Neural cell (in vitro differentiated cells): Measurements from ENCODE around the gene MSANTD3.

Source experiments
- EP300 ChIP-seq: fragments of 450-650 bp; conservative IDR thresholded peaks from 2 replicates; pipeline ENCODE4 v1.6.1; 2014; ENCODE audit warnings: antibody characterized with exemption, mild to moderate bottlenecking, moderate library complexity; ENCODE audit not compliant: poor library complexity, severe bottlenecking
- EZH2 ChIP-seq: fragments of 200-600, 300-800 bp; shearing (Covaris generic), sonication (generic); IDR thresholded peaks from 2 replicates; pipeline ENCODE4 v1.6.1; 2014; ENCODE audit warnings: antibody characterized with exemption, low read length, borderline replicate concordance, mild to moderate bottlenecking; ENCODE audit not compliant: insufficient read depth, poor library complexity, severe bottlenecking
- MXI1 ChIP-seq: fragments of 450-650 bp; conservative IDR thresholded peaks from 2 replicates; pipeline ENCODE4 v1.6.1; 2014; ENCODE audit warnings: antibody characterized with exemption, mild to moderate bottlenecking; ENCODE audit not compliant: poor library complexity, severe bottlenecking
- POLR2AphosphoS5 ChIP-seq: IDR thresholded peaks from 2 replicates; pipeline ENCODE4 v1.6.1; 2012
- RAD21 ChIP-seq: fragments of 450-650 bp; conservative IDR thresholded peaks from 2 replicates; pipeline ENCODE4 v1.6.1; 2014; ENCODE audit warnings: antibody characterized with exemption, mild to moderate bottlenecking, moderate library complexity
- SMC3 ChIP-seq: fragments of 450-650 bp; conservative IDR thresholded peaks from 2 replicates; pipeline ENCODE4 v1.6.1; 2014; ENCODE audit warnings: antibody characterized with exemption, mild to moderate bottlenecking, moderate library complexity; ENCODE audit not compliant: poor library complexity
- TAF1 ChIP-seq: IDR thresholded peaks from 2 replicates; pipeline ENCODE4 v1.6.1; 2012; ENCODE audit warnings: low read depth
- TF ChIP-seq, protein P1 (sequence below): fragments of 450-650 bp; IDR thresholded peaks from 2 replicates; pipeline ENCODE4 v1.5.1; 2014; ENCODE audit warnings: antibody characterized with exemption, mild to moderate bottlenecking, moderate library complexity; ENCODE audit not compliant: poor library complexity, severe bottlenecking
- TF ChIP-seq, protein P2 (sequence below): IDR thresholded peaks from 2 replicates; pipeline ENCODE4 v1.6.1; 2012; ENCODE audit warnings: borderline replicate concordance

DNA sequence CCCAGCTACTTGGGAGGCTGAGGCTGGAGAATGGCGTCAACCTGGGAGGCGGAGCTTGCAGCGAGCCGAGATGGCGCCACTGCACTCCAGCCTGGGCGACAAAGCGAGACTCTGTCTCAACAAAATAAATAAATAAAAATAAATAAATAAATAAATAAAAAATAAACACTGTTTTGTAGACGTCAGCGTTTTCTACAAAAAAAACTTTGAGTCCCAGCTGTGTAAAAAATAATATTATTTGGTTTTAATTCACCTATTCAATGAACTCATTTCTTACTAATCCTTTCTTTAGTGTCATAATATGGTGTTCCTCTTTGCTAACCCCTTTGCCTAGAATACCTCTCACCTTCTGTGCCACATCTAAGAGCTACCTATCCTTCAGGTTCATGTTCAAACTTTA is 30.2 kb upstream of the MSANTD3 start:
- TF ChIP-seq, protein P1, sequence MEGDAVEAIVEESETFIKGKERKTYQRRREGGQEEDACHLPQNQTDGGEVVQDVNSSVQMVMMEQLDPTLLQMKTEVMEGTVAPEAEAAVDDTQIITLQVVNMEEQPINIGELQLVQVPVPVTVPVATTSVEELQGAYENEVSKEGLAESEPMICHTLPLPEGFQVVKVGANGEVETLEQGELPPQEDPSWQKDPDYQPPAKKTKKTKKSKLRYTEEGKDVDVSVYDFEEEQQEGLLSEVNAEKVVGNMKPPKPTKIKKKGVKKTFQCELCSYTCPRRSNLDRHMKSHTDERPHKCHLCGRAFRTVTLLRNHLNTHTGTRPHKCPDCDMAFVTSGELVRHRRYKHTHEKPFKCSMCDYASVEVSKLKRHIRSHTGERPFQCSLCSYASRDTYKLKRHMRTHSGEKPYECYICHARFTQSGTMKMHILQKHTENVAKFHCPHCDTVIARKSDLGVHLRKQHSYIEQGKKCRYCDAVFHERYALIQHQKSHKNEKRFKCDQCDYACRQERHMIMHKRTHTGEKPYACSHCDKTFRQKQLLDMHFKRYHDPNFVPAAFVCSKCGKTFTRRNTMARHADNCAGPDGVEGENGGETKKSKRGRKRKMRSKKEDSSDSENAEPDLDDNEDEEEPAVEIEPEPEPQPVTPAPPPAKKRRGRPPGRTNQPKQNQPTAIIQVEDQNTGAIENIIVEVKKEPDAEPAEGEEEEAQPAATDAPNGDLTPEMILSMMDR, result no peak
- TF ChIP-seq TAF1 (no peak), EP300 (no peak), POLR2AphosphoS5 (no peak), EZH2 (no peak), RAD21 (no peak), SMC3 (no peak), MXI1 (no peak)
- TF ChIP-seq, protein P2, sequence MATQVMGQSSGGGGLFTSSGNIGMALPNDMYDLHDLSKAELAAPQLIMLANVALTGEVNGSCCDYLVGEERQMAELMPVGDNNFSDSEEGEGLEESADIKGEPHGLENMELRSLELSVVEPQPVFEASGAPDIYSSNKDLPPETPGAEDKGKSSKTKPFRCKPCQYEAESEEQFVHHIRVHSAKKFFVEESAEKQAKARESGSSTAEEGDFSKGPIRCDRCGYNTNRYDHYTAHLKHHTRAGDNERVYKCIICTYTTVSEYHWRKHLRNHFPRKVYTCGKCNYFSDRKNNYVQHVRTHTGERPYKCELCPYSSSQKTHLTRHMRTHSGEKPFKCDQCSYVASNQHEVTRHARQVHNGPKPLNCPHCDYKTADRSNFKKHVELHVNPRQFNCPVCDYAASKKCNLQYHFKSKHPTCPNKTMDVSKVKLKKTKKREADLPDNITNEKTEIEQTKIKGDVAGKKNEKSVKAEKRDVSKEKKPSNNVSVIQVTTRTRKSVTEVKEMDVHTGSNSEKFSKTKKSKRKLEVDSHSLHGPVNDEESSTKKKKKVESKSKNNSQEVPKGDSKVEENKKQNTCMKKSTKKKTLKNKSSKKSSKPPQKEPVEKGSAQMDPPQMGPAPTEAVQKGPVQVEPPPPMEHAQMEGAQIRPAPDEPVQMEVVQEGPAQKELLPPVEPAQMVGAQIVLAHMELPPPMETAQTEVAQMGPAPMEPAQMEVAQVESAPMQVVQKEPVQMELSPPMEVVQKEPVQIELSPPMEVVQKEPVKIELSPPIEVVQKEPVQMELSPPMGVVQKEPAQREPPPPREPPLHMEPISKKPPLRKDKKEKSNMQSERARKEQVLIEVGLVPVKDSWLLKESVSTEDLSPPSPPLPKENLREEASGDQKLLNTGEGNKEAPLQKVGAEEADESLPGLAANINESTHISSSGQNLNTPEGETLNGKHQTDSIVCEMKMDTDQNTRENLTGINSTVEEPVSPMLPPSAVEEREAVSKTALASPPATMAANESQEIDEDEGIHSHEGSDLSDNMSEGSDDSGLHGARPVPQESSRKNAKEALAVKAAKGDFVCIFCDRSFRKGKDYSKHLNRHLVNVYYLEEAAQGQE, result no peak
